HG03039 (cell line): ENCODE measurements around the gene STAT6.

Experiments
- ATAC-seq: cut with Tn5 transposase; IDR thresholded peaks from one replicate; pipeline ENCODE4 v1.9.1; 2021; ENCODE audit warnings: mild to moderate bottlenecking, moderate library complexity; ENCODE audit not compliant: unreplicated experiment

The STAT6 gene

GRCh38 chr12:57111031-57111734, at the start of gene STAT6:
TSS of gene STAT6 (minus strand) at chr12:57111362. CDS start at chr12:57108278, 3,084 bp downstream.
- ATAC-seq: peak; percentile 41

- no peak for ATAC-seq
These were observed 49.6 kb upstream of the STAT6 start for GRCh38 chr12:57160741-57161140.

GRCh38 chr12:57160040-57160439, 48.9 kb upstream of the STAT6 start:
- no peak for ATAC-seq

- ATAC-seq: no peak
These were observed 48.1 kb upstream of the STAT6 start for GRCh38 chr12:57159311-57159710.

GRCh38 chr12:57158665-57159064, 47.5 kb upstream of the STAT6 start:
- ATAC-seq: no peak

- ATAC-seq: no peak
These were observed 47.0 kb upstream of the STAT6 start for GRCh38 chr12:57158186-57158585.

- no peak for ATAC-seq
These were observed 46.5 kb upstream of the STAT6 start for GRCh38 chr12:57157588-57158173.

GRCh38 chr12:57156701-57157403, 45.7 kb upstream of the STAT6 start:
- no peak for ATAC-seq

- no peak for ATAC-seq
These were observed 43.8 kb upstream of the STAT6 start for GRCh38 chr12:57154804-57155434.

GRCh38 chr12:57154076-57154475, 42.9 kb upstream of the STAT6 start:
- ATAC-seq: no peak

GRCh38 chr12:57153415-57153997, 42.3 kb upstream of the STAT6 start:
- ATAC-seq: no peak

- ATAC-seq: no peak
These were observed 41.5 kb upstream of the STAT6 start for GRCh38 chr12:57152639-57153038.

- no peak for ATAC-seq
These were observed 40.8 kb upstream of the STAT6 start for GRCh38 chr12:57151741-57152630.

- ATAC-seq: no peak
These were observed 39.3 kb upstream of the STAT6 start for GRCh38 chr12:57150400-57151000.

- no peak for ATAC-seq
These were observed 38.2 kb upstream of the STAT6 start for GRCh38 chr12:57149245-57149900.

GRCh38 chr12:57148469-57149244, 37.5 kb upstream of the STAT6 start:
- no peak for ATAC-seq

GRCh38 chr12:57146961-57147944, 36.1 kb upstream of the STAT6 start, which contains the start of gene LRP1-AS:
TSS of gene LRP1-AS (minus strand) at chr12:57147619.
- no peak for ATAC-seq
